GM20000 (cell line): ENCODE data around the gene KNL1.
A peak's percentile ranks its signal among the peaks of the same experiment; 100 is the strongest.

Experiments used
- DNase-seq: peaks from one replicate; pipeline ENCODE4 v3.0.0; 2012; ENCODE audit warnings: low spot score
- TF ChIP-seq, protein P1 (sequence below): IDR thresholded peaks from 2 replicates; pipeline ENCODE4 v1.5.1; 2012; ENCODE audit warnings: mild to moderate bottlenecking, control low read depth; ENCODE audit errors: extremely low read depth, missing control alignments

Gene KNL1, protein sequence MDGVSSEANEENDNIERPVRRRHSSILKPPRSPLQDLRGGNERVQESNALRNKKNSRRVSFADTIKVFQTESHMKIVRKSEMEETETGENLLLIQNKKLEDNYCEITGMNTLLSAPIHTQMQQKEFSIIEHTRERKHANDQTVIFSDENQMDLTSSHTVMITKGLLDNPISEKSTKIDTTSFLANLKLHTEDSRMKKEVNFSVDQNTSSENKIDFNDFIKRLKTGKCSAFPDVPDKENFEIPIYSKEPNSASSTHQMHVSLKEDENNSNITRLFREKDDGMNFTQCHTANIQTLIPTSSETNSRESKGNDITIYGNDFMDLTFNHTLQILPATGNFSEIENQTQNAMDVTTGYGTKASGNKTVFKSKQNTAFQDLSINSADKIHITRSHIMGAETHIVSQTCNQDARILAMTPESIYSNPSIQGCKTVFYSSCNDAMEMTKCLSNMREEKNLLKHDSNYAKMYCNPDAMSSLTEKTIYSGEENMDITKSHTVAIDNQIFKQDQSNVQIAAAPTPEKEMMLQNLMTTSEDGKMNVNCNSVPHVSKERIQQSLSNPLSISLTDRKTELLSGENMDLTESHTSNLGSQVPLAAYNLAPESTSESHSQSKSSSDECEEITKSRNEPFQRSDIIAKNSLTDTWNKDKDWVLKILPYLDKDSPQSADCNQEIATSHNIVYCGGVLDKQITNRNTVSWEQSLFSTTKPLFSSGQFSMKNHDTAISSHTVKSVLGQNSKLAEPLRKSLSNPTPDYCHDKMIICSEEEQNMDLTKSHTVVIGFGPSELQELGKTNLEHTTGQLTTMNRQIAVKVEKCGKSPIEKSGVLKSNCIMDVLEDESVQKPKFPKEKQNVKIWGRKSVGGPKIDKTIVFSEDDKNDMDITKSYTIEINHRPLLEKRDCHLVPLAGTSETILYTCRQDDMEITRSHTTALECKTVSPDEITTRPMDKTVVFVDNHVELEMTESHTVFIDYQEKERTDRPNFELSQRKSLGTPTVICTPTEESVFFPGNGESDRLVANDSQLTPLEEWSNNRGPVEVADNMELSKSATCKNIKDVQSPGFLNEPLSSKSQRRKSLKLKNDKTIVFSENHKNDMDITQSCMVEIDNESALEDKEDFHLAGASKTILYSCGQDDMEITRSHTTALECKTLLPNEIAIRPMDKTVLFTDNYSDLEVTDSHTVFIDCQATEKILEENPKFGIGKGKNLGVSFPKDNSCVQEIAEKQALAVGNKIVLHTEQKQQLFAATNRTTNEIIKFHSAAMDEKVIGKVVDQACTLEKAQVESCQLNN (N-terminal part only)

DNA sequence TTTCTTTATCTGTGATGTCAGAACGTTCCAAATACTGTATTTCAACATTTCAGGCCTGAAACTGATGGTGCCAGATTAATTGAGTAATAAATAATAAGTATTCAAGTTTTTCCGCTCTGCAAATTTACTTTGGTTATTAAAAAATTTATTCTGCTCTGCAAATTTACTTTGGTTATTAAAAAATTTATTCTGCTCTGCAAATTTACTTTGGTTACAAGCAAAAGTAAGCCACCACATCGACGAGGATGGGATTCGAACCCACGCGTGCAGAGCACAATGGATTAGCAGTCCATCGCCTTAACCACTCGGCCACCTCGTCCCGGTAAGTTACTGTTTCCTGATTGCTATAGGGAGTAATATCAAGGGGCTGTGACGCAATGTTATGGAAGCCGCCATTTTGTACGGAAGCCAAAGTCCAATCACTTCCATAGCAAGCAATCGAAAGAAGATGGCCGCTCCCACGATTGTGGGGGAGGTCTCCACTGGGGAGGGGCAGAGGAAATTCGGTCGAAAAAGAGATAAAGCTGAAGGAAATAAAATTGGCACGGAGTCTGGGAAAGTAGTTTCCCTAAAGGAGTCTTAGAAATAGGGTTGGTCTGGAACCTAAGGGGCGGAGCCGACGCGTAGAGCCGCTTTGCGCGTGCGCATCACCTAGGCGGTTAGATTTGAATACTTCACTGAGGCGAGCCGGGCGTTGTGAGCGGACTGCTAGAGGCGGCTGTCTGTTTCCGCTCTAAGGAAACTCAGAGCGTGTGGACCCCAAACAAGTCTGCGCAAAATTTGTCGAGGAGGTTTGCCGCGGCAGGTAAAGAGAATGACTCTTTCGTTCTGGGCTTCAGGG lies at the start of gene KNL1:
Gene KNL1 (plus strand): TSS at position 662 of the 841 bp plus-strand sequence. CDS start 8,683 bp downstream, outside the sequence.
- peak; percentile 84 for DNase-seq
- TF ChIP-seq, protein P1, sequence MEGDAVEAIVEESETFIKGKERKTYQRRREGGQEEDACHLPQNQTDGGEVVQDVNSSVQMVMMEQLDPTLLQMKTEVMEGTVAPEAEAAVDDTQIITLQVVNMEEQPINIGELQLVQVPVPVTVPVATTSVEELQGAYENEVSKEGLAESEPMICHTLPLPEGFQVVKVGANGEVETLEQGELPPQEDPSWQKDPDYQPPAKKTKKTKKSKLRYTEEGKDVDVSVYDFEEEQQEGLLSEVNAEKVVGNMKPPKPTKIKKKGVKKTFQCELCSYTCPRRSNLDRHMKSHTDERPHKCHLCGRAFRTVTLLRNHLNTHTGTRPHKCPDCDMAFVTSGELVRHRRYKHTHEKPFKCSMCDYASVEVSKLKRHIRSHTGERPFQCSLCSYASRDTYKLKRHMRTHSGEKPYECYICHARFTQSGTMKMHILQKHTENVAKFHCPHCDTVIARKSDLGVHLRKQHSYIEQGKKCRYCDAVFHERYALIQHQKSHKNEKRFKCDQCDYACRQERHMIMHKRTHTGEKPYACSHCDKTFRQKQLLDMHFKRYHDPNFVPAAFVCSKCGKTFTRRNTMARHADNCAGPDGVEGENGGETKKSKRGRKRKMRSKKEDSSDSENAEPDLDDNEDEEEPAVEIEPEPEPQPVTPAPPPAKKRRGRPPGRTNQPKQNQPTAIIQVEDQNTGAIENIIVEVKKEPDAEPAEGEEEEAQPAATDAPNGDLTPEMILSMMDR: no peak

DNA sequence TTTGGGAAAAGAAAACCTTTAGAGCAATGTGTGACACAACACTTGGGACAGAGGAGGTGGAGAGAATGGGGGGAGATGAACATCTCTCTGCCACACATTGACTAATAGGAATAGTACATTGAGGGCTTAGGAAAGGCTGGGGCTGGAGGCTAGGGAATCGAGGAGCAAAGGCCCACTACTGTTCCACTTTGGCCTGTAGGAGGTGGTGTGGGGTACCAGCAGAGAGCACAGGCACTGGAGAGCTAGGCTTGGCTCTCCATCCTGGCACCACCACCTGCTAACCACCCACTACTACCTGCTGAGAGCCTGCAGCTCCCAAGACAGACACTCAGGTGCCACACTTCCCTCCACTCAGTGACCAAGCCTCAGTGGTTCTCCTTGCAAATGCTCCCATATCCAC lies 48.6 kb upstream of the KNL1 start:
- TF ChIP-seq, protein P1: no peak
- DNase-seq: no peak

DNA sequence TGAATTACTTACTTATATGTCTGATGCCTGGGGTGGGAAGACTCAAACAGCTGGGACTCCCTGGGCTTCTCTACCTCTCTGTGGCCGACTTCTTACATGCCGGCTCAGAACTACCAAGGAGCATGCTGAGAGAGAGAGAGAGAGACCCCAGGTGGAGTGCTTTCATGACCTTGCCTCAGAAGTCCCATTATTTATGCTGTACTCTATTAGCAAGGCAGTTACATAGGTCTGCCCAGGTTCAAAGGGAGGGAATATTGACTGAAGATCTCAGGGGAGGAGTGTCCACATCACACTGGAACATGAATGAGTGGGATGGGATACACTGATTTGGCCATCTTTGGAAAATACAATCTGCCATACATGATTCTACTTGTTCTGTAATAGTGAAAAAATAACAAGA lies 45.4 kb upstream of the KNL1 start:
- TF ChIP-seq, protein P1: no peak
- no peak for DNase-seq

DNA sequence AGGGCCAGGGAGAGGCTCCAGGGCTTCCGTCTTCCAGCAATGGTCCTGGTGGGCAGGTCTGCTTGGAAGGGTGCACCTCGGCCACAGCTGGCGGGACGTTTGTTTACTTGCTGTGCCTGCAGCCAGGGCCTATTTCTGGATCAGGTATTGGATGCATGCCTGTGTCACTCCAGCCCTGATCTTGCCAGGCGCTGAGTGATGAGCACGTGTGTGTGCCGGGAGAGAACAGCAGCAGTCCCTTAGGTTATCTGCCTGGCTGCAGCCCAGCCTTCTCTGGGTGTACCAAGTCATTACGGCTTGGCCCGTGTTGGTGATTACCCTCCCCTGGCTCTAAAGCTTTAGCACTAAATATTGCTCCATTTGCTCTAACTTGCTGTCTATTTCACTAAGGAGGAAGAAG lies 44.2 kb upstream of the KNL1 start:
- no peak for DNase-seq
- TF ChIP-seq, protein P1: no peak

DNA sequence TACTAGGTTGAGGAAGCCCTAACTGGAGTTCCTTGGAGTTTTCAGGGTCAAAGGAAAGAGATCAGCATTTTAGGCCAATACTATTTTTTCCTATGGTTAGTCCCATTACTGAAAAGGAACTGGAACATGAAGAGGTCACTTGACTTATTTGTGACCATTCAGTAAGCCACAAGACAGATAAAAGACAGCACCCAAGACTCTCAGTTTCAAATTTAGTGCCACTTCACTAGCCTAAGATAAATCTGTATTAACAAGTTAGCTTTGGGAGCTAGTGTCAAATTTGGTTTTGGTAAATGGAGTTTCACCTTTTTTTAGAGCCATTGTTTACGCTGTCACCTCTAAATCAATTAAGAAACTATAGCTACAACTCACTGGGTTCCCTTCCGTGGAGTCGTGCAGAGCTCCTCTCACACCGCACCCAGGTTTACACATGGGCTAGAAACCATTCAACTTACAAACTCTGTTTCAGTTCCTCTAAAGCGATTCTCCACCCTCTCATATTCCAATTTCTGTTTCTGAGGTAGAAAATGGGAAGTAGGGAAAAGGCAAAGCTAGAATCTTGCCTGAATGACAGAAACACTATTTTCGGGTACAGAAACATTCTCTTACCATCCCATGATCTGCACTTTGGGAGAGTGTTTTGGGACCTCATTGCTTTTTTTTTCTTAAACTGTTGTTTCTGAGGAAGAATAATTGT lies 43.6 kb upstream of the KNL1 start:
- TF ChIP-seq, protein P1: no peak
- peak; percentile 60 for DNase-seq

DNA sequence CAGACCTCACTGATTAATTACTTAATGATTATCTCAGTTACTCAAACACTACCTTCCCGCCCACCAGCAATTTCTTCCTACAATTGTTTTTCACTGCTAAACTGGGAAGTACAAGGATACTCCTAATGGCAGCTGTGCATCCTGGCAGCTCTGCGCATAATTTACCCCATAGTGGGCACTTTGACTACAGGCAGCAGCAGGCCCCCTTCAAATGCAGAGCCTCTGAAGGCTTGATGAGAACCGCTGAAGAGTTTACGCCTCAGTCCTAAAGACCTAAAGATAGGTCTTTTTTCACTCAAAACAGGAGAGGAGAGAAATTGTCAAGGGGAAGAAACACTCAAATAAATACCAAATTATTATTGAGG lies 39.9 kb upstream of the KNL1 start:
- TF ChIP-seq, protein P1: no peak
- no peak for DNase-seq
